ENCODE data around the gene ADGRE1. TPM values are rescaled to one million over a fixed set of nuclear protein-coding genes. Genes with fewer than 3 reads are reported as not detected.

ADGRE1 gene, protein sequence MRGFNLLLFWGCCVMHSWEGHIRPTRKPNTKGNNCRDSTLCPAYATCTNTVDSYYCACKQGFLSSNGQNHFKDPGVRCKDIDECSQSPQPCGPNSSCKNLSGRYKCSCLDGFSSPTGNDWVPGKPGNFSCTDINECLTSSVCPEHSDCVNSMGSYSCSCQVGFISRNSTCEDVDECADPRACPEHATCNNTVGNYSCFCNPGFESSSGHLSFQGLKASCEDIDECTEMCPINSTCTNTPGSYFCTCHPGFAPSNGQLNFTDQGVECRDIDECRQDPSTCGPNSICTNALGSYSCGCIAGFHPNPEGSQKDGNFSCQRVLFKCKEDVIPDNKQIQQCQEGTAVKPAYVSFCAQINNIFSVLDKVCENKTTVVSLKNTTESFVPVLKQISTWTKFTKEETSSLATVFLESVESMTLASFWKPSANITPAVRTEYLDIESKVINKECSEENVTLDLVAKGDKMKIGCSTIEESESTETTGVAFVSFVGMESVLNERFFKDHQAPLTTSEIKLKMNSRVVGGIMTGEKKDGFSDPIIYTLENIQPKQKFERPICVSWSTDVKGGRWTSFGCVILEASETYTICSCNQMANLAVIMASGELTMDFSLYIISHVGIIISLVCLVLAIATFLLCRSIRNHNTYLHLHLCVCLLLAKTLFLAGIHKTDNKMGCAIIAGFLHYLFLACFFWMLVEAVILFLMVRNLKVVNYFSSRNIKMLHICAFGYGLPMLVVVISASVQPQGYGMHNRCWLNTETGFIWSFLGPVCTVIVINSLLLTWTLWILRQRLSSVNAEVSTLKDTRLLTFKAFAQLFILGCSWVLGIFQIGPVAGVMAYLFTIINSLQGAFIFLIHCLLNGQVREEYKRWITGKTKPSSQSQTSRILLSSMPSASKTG
- total RNA-seq (2016; rRNA removed; fragmentation: Illumina TruSeq; extraction: Trizol) (not detected in 2 replicates), polyA plus RNA-seq (2011; rRNA removed) (not detected in 2 replicates), polyA minus RNA-seq (2011; rRNA and poly(A)+ RNA removed; ENCODE audit: low replicate concordance) (0.84 TPM in 1 of 2 replicates, not detected in the other), Bru-seq, nascent RNA (not detected), BruChase-seq, experiment 1, labeled RNA remaining after a 6-hour chase (not detected), BruChase-seq, experiment 2, labeled RNA remaining after a 2-hour chase (not detected)
- total RNA-seq (2016; cell fraction: cytosol; rRNA removed; fragmentation: Illumina TruSeq; extraction: Trizol; ENCODE audit: low read depth): not detected in 2 replicates
- total RNA-seq (2016; cell fraction: insoluble cytoplasmic fraction; rRNA removed; fragmentation: Illumina TruSeq; extraction: Trizol): not detected in 2 replicates
- total RNA-seq (2016; cell fraction: membrane; rRNA removed; fragmentation: Illumina TruSeq; extraction: Trizol): not detected in 2 replicates
- not detected in 2 replicates for total RNA-seq (2016; cell fraction: nucleus; rRNA removed; fragmentation: Illumina TruSeq; extraction: Trizol)
- 0.01 TPM in 1 of 2 replicates, not detected in the other for polyA plus RNA-seq (2011; cell fraction: cytosol; rRNA removed)
- polyA plus RNA-seq (2011; cell fraction: nucleus; rRNA removed): not detected in 2 replicates
- not detected in 2 replicates for polyA plus RNA-seq (2012)
- polyA plus RNA-seq (2016; cell fraction: cytosol; fragmentation: Illumina TruSeq; extraction: Trizol; ENCODE audit: low read depth): not detected in 2 replicates
- not detected in 2 replicates for polyA plus RNA-seq (2016; cell fraction: insoluble cytoplasmic fraction; fragmentation: Illumina TruSeq; extraction: Trizol; ENCODE audit: low read depth)
- polyA plus RNA-seq (2016; cell fraction: membrane; fragmentation: Illumina TruSeq; extraction: Trizol; ENCODE audit: low read depth): not detected in 2 replicates
- not detected in 2 replicates for polyA plus RNA-seq (2016; cell fraction: nucleus; fragmentation: Illumina TruSeq; extraction: Trizol; ENCODE audit: insufficient read depth, low read depth)
- not detected in 2 replicates for polyA minus RNA-seq (2011; cell fraction: cytosol; rRNA and poly(A)+ RNA removed)
- not detected in 2 replicates for polyA minus RNA-seq (2011; cell fraction: nucleus; rRNA and poly(A)+ RNA removed)
- long read RNA-seq, experiment 1: 0 reads
- long read RNA-seq, experiment 2: 0 reads

DNA sequence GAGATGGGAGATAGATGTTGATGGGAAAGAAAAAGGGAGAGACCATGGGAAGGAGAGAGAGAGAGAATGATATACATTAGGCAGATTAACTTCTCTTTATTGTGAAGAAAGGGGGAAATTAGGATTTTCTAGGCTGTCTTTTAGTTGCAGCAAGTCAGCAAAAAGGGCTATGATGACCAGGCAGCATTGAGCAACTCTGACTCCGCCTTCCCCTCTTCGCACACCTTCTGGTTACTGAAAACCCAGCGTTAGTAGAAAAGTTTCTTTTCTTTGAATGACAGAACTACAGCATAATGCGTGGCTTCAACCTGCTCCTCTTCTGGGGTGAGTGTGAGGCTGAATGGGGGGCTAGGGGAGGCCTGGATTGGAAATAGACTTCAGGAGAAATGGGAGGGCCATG lies at the start of gene ADGRE1:
Gene ADGRE1, plus strand, starts transcription at position 264 of the 400 bp plus-strand sequence. Its CDS starts 30 bp downstream, at position 294.
- ATAC-seq: no peak
- no peak within 1 kb of the TSS for H3K4me3 ChIP-seq (replicated peaks in 1 of 3; ENCODE audit: insufficient read depth in 1 of 3, low read depth in 2 of 3, low read length in 3 of 3)
- no TSS peak for BruUV-seq (replicated peaks)
- H2AFZ ChIP-seq (ENCODE audit: low read length): no peak within 1 kb of the TSS
- H3K9ac ChIP-seq (ENCODE audit: insufficient read depth, low read depth, low read length): no peak within 1 kb of the TSS
- intact Hi-C loops (cut with micrococcal nuclease; ENCODE audit: unreplicated experiment): no loop called here
- H3K9me3 ChIP-seq (ENCODE audit: low read length): no peaks in the 10 kb centered on the region
- no peak for DNase-seq (ENCODE audit: low spot score)
- H3K27ac ChIP-seq (ENCODE audit: extremely low read length, insufficient read depth, low read length): no peak within 1 kb of the TSS
- in situ Hi-C loops (cut with HindIII; ENCODE audit: extremely low pct_ligation_motif_present, low pct_unique_long_range_greater_than_20kb): no loop called here
- WGBS (ENCODE audit: low lambda C conversion rate): 7% methylated on average over 4 of the region's 4 CpGs
- no peaks in the 10 kb centered on the region for H4K20me1 ChIP-seq (ENCODE audit: insufficient read depth, low read length)
- no peak for FAIRE-seq
- H3K36me3 ChIP-seq (replicated peaks in 1 of 2; ENCODE audit: control insufficient read depth in 1 of 2, insufficient read depth in 2 of 2, low read length in 2 of 2): no peaks in the 10 kb centered on the region
- no peaks in the 10 kb centered on the region for H3K79me2 ChIP-seq (ENCODE audit: insufficient read depth, low read length)
- H3K27me3 ChIP-seq (ENCODE audit: control insufficient read depth in 1 of 2, insufficient read depth in 2 of 2, low read length in 2 of 2): peaks cover 2 to 6% of the 10 kb centered on the region in 2 experiments; a peak in 1 of 5 replicates
- POLR2A ChIA-PET: no interaction called here
- no peak within 1 kb of the TSS for H3K4me2 ChIP-seq (ENCODE audit: low read depth, low read length)
- CTCF ChIA-PET (ENCODE audit: low intra/inter-chr PET ratio, low total read pairs): no interaction called here
- no peaks in the 10 kb centered on the region for H3K4me1 ChIP-seq (ENCODE audit: insufficient read depth, low read length)
- TF ChIP-seq, protein P1, sequence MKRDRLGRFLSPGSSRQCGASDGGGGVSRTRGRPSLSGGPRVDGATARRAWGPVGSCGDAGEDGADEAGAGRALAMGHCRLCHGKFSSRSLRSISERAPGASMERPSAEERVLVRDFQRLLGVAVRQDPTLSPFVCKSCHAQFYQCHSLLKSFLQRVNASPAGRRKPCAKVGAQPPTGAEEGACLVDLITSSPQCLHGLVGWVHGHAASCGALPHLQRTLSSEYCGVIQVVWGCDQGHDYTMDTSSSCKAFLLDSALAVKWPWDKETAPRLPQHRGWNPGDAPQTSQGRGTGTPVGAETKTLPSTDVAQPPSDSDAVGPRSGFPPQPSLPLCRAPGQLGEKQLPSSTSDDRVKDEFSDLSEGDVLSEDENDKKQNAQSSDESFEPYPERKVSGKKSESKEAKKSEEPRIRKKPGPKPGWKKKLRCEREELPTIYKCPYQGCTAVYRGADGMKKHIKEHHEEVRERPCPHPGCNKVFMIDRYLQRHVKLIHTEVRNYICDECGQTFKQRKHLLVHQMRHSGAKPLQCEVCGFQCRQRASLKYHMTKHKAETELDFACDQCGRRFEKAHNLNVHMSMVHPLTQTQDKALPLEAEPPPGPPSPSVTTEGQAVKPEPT (CRISPR knock-in tag; IDR thresholded peaks at IDR 0.05; ENCODE audit: low read depth): no peak
- peak in 1 of 2 experiments; percentile 38; a peak in 2 of 4 replicates for TF ChIP-seq MAFK (conservative IDR thresholded peaks at IDR 0.05 in 1 of 2, IDR thresholded peaks at IDR 0.05 in 1 of 2; ENCODE audit: low read length in 2 of 2)
- TF ChIP-seq ZNF891 (CRISPR knock-in tag; IDR thresholded peaks at IDR 0.05): no peak
- no peak for TF ChIP-seq ZBTB8A (CRISPR knock-in tag; IDR thresholded peaks at IDR 0.05; ENCODE audit: borderline replicate concordance, low read depth)
- TF ChIP-seq, protein P2, sequence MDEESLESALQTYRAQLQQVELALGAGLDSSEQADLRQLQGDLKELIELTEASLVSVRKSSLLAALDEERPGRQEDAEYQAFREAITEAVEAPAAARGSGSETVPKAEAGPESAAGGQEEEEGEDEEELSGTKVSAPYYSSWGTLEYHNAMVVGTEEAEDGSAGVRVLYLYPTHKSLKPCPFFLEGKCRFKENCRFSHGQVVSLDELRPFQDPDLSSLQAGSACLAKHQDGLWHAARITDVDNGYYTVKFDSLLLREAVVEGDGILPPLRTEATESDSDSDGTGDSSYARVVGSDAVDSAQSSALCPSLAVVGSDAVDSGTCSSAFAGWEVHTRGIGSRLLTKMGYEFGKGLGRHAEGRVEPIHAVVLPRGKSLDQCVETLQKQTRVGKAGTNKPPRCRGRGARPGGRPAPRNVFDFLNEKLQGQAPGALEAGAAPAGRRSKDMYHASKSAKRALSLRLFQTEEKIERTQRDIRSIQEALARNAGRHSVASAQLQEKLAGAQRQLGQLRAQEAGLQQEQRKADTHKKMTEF (CRISPR knock-in tag; IDR thresholded peaks at IDR 0.05): no peak
- TF ChIP-seq ZNF569 (CRISPR knock-in tag; IDR thresholded peaks at IDR 0.05; ENCODE audit: borderline replicate concordance): no peak
- no peak for TF ChIP-seq POLR2G (IDR thresholded peaks at IDR 0.05; ENCODE audit: low read depth, low read length)
- TF ChIP-seq MAFF (IDR thresholded peaks at IDR 0.05; ENCODE audit: low read depth, low read length): 0 out of 2 replicates have a peak, but pooled peaks have one; percentile 27
- TF ChIP-seq, protein P3, sequence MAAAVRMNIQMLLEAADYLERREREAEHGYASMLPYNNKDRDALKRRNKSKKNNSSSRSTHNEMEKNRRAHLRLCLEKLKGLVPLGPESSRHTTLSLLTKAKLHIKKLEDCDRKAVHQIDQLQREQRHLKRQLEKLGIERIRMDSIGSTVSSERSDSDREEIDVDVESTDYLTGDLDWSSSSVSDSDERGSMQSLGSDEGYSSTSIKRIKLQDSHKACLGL (CRISPR knock-in tag; IDR thresholded peaks at IDR 0.05): no peak
- TF ChIP-seq, protein P4, sequence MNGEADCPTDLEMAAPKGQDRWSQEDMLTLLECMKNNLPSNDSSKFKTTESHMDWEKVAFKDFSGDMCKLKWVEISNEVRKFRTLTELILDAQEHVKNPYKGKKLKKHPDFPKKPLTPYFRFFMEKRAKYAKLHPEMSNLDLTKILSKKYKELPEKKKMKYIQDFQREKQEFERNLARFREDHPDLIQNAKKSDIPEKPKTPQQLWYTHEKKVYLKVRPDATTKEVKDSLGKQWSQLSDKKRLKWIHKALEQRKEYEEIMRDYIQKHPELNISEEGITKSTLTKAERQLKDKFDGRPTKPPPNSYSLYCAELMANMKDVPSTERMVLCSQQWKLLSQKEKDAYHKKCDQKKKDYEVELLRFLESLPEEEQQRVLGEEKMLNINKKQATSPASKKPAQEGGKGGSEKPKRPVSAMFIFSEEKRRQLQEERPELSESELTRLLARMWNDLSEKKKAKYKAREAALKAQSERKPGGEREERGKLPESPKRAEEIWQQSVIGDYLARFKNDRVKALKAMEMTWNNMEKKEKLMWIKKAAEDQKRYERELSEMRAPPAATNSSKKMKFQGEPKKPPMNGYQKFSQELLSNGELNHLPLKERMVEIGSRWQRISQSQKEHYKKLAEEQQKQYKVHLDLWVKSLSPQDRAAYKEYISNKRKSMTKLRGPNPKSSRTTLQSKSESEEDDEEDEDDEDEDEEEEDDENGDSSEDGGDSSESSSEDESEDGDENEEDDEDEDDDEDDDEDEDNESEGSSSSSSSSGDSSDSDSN (CRISPR knock-in tag; IDR thresholded peaks at IDR 0.05): no peak

Measured in HepG2 (cell line).